Activated T-cell treated with anti-CD3 and anti-CD28 coated beads, Interleukin-2, amount 50 U/mL, for 4 hours (primary cell): ENCODE results near the gene DCAF12. TPM values are rescaled to one million over a fixed set of nuclear protein-coding genes. Genes with fewer than 3 reads are reported as not detected.

Experiments used
- ATAC-seq, 2 donors: fragments of 200-7000 bp; cut with Tn5 transposase; one replicate each; pipeline ENCODE4 v1.10.0; 2021
- DNase-seq: peaks from one replicate; pipeline ENCODE4 v3.0.0-alpha.2; 2020
- H3K27me3 Mint-ChIP-seq: one replicate; pipeline ENCODE4 v1.8.0; 2021; ENCODE audit warnings: low read depth, mixed read lengths
- H3K36me3 Mint-ChIP-seq: one replicate; pipeline ENCODE4 v1.8.0; 2022; ENCODE audit warnings: mixed read lengths; ENCODE audit not compliant: insufficient read depth
- H3K4me1 Mint-ChIP-seq: one replicate; pipeline ENCODE4 v1.8.0; 2021; ENCODE audit warnings: low read depth, mixed read lengths
- H3K4me3 Mint-ChIP-seq: one replicate; pipeline ENCODE4 v1.8.0; 2021; ENCODE audit warnings: mild to moderate bottlenecking, moderate library complexity, mixed read lengths
- H3K9me3 Mint-ChIP-seq: one replicate; pipeline ENCODE4 v1.8.0; 2021; ENCODE audit warnings: mixed read lengths
- total RNA-seq, 3 donors: library from RNA; stranded (reverse); gene quantifications; one replicate each; pipeline ENCODE4 v1.2.1, GENCODE V29; 2021

The DCAF12 gene
- total RNA-seq, 3 donors from 2014 or later: 38.7 to 44.7 (median 41.4) TPM

DNA sequence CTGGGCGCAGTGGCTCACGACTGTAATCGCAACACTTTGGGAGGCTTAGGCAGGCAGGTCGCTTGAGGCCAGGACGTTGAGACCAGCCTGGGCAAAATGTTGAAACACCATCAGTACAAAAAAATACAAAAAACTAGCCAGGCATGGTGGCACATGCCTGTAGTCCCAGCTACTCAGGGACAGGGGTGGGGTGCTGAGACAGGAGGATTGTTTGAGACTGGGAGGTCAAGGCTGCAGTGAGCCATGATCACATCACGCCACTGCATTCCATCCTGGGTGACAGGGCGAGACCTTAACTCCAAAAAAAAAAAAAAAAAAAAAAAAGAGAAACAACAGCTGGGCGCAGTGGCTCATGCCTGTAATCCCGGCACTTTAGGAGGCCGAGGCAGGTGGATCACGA, 23.7 kb downstream of the DCAF12 start:
- peaks cover 29% of the 10 kb centered on the region for H3K36me3 Mint-ChIP-seq
- no peaks in the 10 kb centered on the region for H3K4me1 Mint-ChIP-seq
- no peaks in the 10 kb centered on the region for H3K27me3 Mint-ChIP-seq
- no peaks in the 10 kb centered on the region for H3K9me3 Mint-ChIP-seq
- ATAC-seq: no peak
- DNase-seq: no peak
- no peak overlapping the region for H3K4me3 Mint-ChIP-seq

DNA sequence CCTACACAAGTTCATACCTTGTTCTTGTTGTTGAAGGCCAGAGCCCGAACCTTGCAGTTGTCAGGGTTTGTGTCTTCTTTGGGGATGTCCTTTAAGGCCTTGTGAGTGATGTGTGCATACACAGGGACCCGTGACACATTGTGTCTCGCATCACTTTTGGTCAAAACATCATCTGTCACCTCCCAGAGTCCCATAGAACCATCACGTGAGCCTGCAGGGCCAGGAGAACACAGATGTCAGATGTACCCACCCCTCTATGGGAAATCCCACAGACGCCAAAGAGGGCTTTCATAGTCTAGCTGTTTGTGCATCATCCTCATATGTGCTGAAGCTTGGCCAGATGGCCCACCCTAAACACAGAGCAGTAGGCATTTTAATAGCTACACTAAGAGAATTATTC, 28.2 kb downstream of the DCAF12 start:
- DNase-seq (no peak), ATAC-seq (no peak)
- Mint-ChIP-seq H3K27me3 (no peaks in the 10 kb centered on the region), H3K4me3 (no peak overlapping the region), H3K9me3 (no peaks in the 10 kb centered on the region), H3K36me3 (peaks cover 11% of the 10 kb centered on the region), H3K4me1 (no peaks in the 10 kb centered on the region)

DNA sequence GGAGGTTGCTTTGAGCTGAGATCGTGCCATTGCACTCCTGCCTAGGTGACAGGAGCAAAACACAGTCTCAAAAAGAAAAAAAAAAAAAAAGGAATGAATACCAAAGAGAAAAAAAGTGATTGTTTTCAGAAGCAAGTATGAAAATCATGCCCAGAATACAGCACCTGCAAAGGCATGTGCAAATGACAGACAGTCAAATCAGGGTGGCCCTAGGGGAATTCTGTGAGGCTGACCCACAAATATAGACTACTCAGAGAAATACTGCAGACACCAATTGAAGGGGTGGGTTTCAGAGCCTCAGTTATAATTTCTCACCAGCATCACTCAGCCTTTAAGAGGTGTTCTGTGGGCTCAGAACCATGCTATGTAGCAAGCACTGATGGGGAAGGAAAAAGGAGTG, 28.6 kb downstream of the DCAF12 start:
- H3K36me3 Mint-ChIP-seq: peaks cover 14% of the 10 kb centered on the region
- ATAC-seq: no peak

GRCh38 chr9:34096751-34097150, 29.7 kb downstream of the DCAF12 start:
- ATAC-seq (no peak), DNase-seq (no peak)
- Mint-ChIP-seq H3K4me1 (no peaks in the 10 kb centered on the region), H3K4me3 (no peak overlapping the region), H3K36me3 (peaks cover 14% of the 10 kb centered on the region), H3K9me3 (no peaks in the 10 kb centered on the region), H3K27me3 (no peaks in the 10 kb centered on the region)

More for the DNA sequence above, 28.6 kb downstream of the DCAF12 start:
- no peaks in the 10 kb centered on the region for H3K9me3 Mint-ChIP-seq
- no peaks in the 10 kb centered on the region for H3K4me1 Mint-ChIP-seq
- H3K4me3 Mint-ChIP-seq: no peak overlapping the region
- no peaks in the 10 kb centered on the region for H3K27me3 Mint-ChIP-seq
- no peak for DNase-seq

DNA sequence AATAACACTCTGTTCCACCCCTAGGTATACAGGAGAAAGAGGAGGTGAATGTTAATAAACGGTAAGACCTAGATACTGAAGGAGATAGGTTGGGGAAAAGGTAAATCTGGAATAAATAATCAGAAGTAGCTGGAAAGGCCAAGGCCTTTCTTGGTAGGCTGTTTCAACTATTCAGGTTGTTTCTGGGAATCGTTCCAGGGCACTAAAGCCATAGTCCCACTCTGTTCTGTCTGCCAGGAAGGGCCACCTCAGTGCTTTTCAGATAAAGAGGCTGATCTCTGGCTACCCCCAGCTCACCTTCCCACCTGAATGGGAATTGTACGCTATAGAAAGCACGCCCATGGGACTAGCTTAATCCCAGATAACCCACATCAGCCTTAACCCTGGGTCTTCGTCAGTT, 32.9 kb downstream of the DCAF12 start:
- H3K36me3 Mint-ChIP-seq: peaks cover 22% of the 10 kb centered on the region
- H3K4me1 Mint-ChIP-seq: no peaks in the 10 kb centered on the region

GRCh38 chr9:34089311-34089710, 37.2 kb downstream of the DCAF12 start:
- Mint-ChIP-seq H3K36me3 (peaks cover 30% of the 10 kb centered on the region), H3K27me3 (no peaks in the 10 kb centered on the region), H3K4me1 (peaks cover 1% of the 10 kb centered on the region), H3K4me3 (no peak overlapping the region), H3K9me3 (no peaks in the 10 kb centered on the region)
- DNase-seq: no peak
- ATAC-seq: no peak

More for the DNA sequence above, 32.9 kb downstream of the DCAF12 start:
- H3K27me3 Mint-ChIP-seq: no peaks in the 10 kb centered on the region
- ATAC-seq (no peak), DNase-seq (no peak)
- H3K4me3 Mint-ChIP-seq: no peak overlapping the region
- H3K9me3 Mint-ChIP-seq: no peaks in the 10 kb centered on the region

DNA sequence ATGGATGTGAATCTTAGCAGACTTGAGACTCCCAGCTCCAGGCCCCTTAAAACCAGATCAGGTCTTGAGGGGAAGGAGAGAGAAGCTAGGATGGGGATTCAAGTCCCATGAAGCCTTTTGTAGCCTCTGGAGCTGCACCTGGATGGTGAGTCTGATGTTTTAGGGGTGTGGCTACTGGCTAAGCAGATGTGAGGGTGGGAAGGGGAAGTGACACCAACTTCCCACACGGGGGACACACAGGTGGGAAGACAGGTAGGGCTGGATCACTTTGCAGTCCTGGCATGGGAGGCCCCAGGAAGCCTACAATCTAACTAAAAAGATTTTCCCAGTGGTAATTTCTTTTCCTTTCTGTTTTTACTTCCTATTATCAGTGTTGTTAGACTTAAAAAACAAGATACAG, 39.1 kb downstream of the DCAF12 start:
- DNase-seq: no peak
- Mint-ChIP-seq H3K4me3 (no peak overlapping the region), H3K27me3 (no peaks in the 10 kb centered on the region), H3K36me3 (peaks cover 24% of the 10 kb centered on the region), H3K4me1 (peaks cover 1% of the 10 kb centered on the region), H3K9me3 (no peaks in the 10 kb centered on the region)
- no peak for ATAC-seq

DNA sequence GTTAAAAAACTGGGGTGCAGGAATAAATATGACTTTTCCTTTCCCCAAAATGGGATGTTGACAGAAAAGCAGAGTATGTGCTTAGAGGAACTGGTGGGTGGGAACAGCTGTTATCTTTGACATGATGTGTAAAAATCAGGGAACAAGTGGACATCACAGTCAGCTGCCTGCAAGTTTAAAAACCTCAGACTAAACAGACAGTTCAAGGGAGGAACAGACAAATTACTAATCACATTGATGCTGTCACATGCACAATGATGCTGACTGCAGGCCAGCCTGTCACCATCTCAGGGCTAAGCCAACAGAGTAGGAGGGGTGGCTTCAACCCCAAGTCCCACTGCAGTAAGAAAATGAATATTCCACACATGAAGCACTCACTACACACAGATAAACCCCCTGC, 39.6 kb downstream of the DCAF12 start:
- no peaks in the 10 kb centered on the region for H3K9me3 Mint-ChIP-seq
- peaks cover 1% of the 10 kb centered on the region for H3K4me1 Mint-ChIP-seq
- no peak for DNase-seq
- no peak for ATAC-seq
- no peaks in the 10 kb centered on the region for H3K27me3 Mint-ChIP-seq
- H3K4me3 Mint-ChIP-seq: no peak overlapping the region
- peaks cover 20% of the 10 kb centered on the region for H3K36me3 Mint-ChIP-seq

DNA sequence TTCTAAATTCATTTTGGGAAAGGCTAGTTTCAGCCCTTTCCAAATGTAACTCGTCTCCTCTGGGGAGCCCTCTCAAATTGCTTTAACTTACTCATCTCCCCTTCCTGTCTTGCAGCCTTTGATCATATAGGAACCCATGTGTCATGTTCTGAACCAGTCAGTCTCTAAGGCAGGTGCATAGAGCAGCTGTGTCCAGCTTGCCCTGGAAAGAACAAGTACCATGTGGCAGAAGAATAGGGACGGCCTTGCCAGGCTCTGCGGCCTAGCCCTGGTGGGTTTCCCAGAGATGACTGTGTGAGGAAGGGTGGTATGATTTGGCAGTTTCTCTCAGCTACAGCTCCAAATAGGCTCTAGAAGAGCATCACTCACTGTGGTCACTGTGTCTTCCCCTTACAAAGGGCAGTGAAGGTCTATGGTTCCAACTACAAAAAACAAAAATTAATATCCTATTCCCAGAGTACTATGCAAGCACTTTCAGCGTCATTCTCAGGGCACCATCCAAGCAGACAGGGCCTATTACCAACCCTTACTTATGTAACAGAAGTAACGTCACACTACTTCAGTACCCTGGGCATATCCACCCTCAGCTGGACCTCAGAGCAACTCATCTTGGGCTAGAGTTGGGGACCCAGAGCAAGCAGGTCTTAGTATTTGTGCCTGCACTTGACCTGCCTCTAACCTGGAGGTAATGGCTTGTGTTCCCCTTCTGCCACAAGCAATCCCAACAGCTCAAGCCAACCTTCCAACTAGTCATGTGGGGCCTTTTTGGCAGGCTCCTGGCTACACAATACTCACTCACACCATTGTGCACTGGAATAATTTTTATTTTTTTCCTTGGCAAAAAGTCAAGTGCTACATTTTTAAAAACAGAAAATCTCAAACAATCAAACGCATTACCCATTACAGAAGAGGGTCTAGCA, 40.7 kb downstream of the DCAF12 start:
- no peak overlapping the region for H3K4me3 Mint-ChIP-seq
- H3K4me1 Mint-ChIP-seq: peaks cover 1% of the 10 kb centered on the region
- H3K27me3 Mint-ChIP-seq: no peaks in the 10 kb centered on the region
- H3K36me3 Mint-ChIP-seq: peaks cover 20% of the 10 kb centered on the region
- DNase-seq (no peak), ATAC-seq (peak; percentile 72 to 75)
- H3K9me3 Mint-ChIP-seq: no peaks in the 10 kb centered on the region

DNA sequence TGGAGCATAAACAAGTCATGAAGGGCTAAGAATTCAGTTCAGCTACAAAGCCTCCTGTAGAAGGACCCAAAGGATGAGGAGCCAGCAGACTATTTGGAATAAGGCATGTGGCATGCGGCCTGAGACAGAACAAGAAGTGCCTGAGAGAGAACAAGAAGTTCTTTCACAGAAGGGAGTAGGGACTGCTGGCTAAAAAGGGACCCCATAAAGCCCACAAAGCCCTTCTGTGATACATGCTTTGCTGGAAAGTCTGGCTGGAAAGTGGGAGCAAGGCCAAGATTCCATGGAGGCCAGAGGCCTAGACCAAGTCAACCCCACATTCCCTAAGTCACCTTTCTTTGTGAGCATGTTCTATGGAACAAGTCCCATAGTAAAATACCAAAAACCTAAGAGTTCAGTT, 41.9 kb downstream of the DCAF12 start:
- no peak for ATAC-seq
- DNase-seq: no peak

DNA sequence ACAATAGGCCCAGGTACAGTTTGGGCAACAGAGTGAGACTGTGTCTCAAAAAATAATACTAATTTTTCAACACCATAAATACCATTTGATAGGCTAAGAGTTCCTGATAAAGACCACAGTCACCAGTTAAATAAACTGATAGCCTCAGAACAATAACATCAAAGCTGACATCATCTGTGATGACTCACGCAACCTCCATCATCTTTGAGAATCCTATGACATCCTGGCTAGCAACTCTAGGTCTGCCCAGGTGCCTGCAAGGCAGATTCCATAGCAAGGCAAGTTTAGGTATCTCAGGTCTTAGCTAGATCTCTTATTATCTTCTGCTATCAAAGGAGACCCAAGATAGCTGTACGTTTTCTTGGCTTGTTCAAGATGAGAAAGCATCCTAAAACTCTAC, 47.3 kb downstream of the DCAF12 start:
- H3K27me3 Mint-ChIP-seq: no peaks in the 10 kb centered on the region
- peak in 1 of 2 donors; percentile 46 for ATAC-seq

More for the DNA sequence above, 41.9 kb downstream of the DCAF12 start:
- Mint-ChIP-seq H3K4me3 (no peak overlapping the region), H3K36me3 (peaks cover 17% of the 10 kb centered on the region), H3K27me3 (no peaks in the 10 kb centered on the region), H3K4me1 (peaks cover 1% of the 10 kb centered on the region), H3K9me3 (no peaks in the 10 kb centered on the region)

GRCh38 chr9:34072868-34073590, 53.5 kb downstream of the DCAF12 start:
- Mint-ChIP-seq H3K27me3 (no peaks in the 10 kb centered on the region), H3K9me3 (no peaks in the 10 kb centered on the region), H3K36me3 (no peaks in the 10 kb centered on the region), H3K4me3 (no peak overlapping the region), H3K4me1 (peaks cover 2% of the 10 kb centered on the region)
- ATAC-seq (no peak), DNase-seq (no peak)

More for the DNA sequence above, 47.3 kb downstream of the DCAF12 start:
- no peaks in the 10 kb centered on the region for H3K4me1 Mint-ChIP-seq
- H3K36me3 Mint-ChIP-seq: no peaks in the 10 kb centered on the region
- no peak overlapping the region for H3K4me3 Mint-ChIP-seq
- no peak for DNase-seq
- H3K9me3 Mint-ChIP-seq: no peaks in the 10 kb centered on the region

DNA sequence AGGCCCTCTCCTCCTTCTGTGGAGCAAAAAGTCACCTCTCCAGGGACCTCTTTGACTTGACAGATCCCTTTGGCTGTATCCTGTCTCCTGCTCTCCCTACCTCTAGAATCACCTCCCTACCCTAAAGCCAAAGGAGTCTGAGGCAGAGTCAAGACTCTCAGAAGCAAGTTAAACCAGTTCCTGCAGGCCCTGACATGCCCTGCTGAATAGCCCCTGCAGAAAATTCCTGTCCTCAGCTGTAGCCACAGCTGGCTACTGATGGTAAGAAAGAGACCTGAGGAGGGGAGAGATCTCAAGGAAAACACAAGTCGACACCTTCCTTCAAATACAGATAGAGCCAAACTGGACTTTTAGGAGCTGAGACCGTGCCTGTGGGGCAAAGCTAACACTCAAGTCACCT, 54.1 kb downstream of the DCAF12 start:
- H3K4me1 Mint-ChIP-seq: peaks cover 2% of the 10 kb centered on the region
- H3K36me3 Mint-ChIP-seq: no peaks in the 10 kb centered on the region

GRCh38 chr9:34070606-34071324, 55.7 kb downstream of the DCAF12 start:
- H3K36me3 Mint-ChIP-seq: no peaks in the 10 kb centered on the region
- H3K4me3 Mint-ChIP-seq: no peak overlapping the region
- H3K27me3 Mint-ChIP-seq: no peaks in the 10 kb centered on the region
- ATAC-seq: no peak
- no peak for DNase-seq
- peaks cover 2% of the 10 kb centered on the region for H3K4me1 Mint-ChIP-seq
- no peaks in the 10 kb centered on the region for H3K9me3 Mint-ChIP-seq

More for the DNA sequence above, 54.1 kb downstream of the DCAF12 start:
- no peak for ATAC-seq
- DNase-seq: no peak
- H3K9me3 Mint-ChIP-seq: no peaks in the 10 kb centered on the region
- H3K27me3 Mint-ChIP-seq: no peaks in the 10 kb centered on the region
- no peak overlapping the region for H3K4me3 Mint-ChIP-seq
